ENCODE results near the gene MEI1. TPM values are rescaled to one million over a fixed set of nuclear protein-coding genes. Genes with fewer than 3 reads are reported as not detected.
A peak's percentile ranks its signal among the peaks of the same experiment; 100 is the strongest.

The MEI1 gene
- total and polyA plus RNA-seq, 9 of the 15 experiments (the other 6 are each of a cell fraction or from before 2014, with no cell fraction given) = 0.08 to 0.68 (median 0.18) TPM; not detected in 2

DNA sequence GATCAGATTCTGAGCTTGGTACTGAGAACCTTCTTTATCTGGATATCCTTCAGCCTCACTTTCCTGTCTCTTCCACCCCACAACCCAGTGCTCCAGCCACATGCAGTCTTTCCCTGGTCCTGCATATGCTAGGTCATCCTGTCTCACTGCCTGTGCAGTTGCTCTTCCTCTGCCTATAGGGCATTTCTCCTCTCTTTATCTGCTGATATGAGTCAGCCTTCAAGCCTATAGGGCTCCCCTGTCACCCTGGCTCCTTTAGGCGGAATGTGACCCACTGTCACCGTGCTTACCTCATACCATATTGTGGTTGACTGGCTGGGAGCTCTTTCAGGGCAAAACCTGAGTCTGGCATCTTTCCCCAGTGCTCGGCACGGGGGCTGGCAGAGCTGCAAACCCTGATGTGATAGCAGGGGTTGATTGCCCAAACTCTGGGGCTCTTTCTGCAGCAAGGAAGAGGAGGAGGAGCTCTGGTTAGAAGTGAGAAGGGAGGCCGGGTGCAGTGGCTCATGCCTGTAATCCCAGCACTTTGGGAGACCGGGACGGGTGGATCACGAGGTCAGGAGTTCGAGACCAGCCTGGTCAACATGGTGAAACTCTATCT is 26.3 kb downstream of the MEI1 start (continued):
- TF ChIP-seq, protein P1, sequence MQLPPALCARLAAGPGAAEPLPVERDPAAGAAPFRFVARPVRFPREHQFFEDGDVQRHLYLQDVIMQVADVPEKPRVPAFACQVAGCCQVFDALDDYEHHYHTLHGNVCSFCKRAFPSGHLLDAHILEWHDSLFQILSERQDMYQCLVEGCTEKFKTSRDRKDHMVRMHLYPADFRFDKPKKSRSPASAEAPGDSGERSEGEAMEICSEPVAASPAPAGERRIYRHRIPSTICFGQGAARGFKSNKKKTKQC (CRISPR knock-in tag; IDR thresholded peaks at IDR 0.05) = no peak
- no peak for TF ChIP-seq ASH1L (IDR thresholded peaks at IDR 0.05; ENCODE audit: borderline replicate concordance, low read depth, partially characterized antibody)
- 0 out of 2 replicates have a peak, but pooled peaks have one; percentile 29 for TF ChIP-seq SMARCC2 (IDR thresholded peaks at IDR 0.05; ENCODE audit: low read depth)
- TF ChIP-seq, protein P2, sequence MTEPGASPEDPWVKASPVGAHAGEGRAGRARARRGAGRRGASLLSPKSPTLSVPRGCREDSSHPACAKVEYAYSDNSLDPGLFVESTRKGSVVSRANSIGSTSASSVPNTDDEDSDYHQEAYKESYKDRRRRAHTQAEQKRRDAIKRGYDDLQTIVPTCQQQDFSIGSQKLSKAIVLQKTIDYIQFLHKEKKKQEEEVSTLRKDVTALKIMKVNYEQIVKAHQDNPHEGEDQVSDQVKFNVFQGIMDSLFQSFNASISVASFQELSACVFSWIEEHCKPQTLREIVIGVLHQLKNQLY (CRISPR knock-in tag; conservative IDR thresholded peaks at IDR 0.05) = no peak
- no peak for TF ChIP-seq CREB1 (IDR thresholded peaks at IDR 0.05)
- peak; percentile 33; the same call in 1 of the 2 replicates for TF ChIP-seq CREB1 (CRISPR knock-in tag; IDR thresholded peaks at IDR 0.05)
- TF ChIP-seq, protein P3, sequence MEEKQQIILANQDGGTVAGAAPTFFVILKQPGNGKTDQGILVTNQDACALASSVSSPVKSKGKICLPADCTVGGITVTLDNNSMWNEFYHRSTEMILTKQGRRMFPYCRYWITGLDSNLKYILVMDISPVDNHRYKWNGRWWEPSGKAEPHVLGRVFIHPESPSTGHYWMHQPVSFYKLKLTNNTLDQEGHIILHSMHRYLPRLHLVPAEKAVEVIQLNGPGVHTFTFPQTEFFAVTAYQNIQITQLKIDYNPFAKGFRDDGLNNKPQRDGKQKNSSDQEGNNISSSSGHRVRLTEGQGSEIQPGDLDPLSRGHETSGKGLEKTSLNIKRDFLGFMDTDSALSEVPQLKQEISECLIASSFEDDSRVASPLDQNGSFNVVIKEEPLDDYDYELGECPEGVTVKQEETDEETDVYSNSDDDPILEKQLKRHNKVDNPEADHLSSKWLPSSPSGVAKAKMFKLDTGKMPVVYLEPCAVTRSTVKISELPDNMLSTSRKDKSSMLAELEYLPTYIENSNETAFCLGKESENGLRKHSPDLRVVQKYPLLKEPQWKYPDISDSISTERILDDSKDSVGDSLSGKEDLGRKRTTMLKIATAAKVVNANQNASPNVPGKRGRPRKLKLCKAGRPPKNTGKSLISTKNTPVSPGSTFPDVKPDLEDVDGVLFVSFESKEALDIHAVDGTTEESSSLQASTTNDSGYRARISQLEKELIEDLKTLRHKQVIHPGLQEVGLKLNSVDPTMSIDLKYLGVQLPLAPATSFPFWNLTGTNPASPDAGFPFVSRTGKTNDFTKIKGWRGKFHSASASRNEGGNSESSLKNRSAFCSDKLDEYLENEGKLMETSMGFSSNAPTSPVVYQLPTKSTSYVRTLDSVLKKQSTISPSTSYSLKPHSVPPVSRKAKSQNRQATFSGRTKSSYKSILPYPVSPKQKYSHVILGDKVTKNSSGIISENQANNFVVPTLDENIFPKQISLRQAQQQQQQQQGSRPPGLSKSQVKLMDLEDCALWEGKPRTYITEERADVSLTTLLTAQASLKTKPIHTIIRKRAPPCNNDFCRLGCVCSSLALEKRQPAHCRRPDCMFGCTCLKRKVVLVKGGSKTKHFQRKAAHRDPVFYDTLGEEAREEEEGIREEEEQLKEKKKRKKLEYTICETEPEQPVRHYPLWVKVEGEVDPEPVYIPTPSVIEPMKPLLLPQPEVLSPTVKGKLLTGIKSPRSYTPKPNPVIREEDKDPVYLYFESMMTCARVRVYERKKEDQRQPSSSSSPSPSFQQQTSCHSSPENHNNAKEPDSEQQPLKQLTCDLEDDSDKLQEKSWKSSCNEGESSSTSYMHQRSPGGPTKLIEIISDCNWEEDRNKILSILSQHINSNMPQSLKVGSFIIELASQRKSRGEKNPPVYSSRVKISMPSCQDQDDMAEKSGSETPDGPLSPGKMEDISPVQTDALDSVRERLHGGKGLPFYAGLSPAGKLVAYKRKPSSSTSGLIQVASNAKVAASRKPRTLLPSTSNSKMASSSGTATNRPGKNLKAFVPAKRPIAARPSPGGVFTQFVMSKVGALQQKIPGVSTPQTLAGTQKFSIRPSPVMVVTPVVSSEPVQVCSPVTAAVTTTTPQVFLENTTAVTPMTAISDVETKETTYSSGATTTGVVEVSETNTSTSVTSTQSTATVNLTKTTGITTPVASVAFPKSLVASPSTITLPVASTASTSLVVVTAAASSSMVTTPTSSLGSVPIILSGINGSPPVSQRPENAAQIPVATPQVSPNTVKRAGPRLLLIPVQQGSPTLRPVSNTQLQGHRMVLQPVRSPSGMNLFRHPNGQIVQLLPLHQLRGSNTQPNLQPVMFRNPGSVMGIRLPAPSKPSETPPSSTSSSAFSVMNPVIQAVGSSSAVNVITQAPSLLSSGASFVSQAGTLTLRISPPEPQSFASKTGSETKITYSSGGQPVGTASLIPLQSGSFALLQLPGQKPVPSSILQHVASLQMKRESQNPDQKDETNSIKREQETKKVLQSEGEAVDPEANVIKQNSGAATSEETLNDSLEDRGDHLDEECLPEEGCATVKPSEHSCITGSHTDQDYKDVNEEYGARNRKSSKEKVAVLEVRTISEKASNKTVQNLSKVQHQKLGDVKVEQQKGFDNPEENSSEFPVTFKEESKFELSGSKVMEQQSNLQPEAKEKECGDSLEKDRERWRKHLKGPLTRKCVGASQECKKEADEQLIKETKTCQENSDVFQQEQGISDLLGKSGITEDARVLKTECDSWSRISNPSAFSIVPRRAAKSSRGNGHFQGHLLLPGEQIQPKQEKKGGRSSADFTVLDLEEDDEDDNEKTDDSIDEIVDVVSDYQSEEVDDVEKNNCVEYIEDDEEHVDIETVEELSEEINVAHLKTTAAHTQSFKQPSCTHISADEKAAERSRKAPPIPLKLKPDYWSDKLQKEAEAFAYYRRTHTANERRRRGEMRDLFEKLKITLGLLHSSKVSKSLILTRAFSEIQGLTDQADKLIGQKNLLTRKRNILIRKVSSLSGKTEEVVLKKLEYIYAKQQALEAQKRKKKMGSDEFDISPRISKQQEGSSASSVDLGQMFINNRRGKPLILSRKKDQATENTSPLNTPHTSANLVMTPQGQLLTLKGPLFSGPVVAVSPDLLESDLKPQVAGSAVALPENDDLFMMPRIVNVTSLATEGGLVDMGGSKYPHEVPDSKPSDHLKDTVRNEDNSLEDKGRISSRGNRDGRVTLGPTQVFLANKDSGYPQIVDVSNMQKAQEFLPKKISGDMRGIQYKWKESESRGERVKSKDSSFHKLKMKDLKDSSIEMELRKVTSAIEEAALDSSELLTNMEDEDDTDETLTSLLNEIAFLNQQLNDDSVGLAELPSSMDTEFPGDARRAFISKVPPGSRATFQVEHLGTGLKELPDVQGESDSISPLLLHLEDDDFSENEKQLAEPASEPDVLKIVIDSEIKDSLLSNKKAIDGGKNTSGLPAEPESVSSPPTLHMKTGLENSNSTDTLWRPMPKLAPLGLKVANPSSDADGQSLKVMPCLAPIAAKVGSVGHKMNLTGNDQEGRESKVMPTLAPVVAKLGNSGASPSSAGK (IDR thresholded peaks at IDR 0.05) = peak; percentile 27; the same call in 1 of the 2 replicates
- TF ChIP-seq, protein P4, sequence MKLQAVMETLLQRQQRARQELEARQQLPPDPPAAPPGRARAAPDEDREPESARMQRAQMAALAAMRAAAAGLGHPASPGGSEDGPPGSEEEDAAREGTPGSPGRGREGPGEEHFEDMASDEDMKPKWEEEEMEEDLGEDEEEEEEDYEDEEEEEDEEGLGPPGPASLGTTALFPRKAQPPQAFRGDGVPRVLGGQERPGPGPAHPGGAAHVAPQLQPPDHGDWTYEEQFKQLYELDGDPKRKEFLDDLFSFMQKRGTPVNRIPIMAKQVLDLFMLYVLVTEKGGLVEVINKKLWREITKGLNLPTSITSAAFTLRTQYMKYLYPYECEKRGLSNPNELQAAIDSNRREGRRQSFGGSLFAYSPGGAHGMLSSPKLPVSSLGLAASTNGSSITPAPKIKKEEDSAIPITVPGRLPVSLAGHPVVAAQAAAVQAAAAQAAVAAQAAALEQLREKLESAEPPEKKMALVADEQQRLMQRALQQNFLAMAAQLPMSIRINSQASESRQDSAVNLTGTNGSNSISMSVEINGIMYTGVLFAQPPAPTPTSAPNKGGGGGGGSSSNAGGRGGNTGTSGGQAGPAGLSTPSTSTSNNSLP (IDR thresholded peaks at IDR 0.05; ENCODE audit: borderline replicate concordance, low read depth, low read length) = peak; percentile 37; the same call in 1 of the 2 replicates
- TF ChIP-seq ZNF589 (CRISPR knock-in tag; IDR thresholded peaks at IDR 0.05; ENCODE audit: low read depth) = no peak
- TF ChIP-seq C11orf30 (IDR thresholded peaks at IDR 0.05; ENCODE audit: low read depth) = peak; percentile 84
- TF ChIP-seq MTA3 (IDR thresholded peaks at IDR 0.05; ENCODE audit: borderline replicate concordance) = 0 out of 2 replicates have a peak, but pooled peaks have one; percentile 32

Measured in K562 (cell line).